Retinal pigment epithelial cell (primary cell): ENCODE data around the gene SMARCA2.
A peak's percentile ranks its signal among the peaks of the same experiment; 100 is the strongest.

ENCODE experiments used
- DNase-seq: peaks from one replicate; pipeline ENCODE4 v3.0.0-alpha.2; 2010; ENCODE audit warnings: low read depth
- H3K4me3 ChIP-seq: 2 replicates; pipeline ENCODE4 v1.5.1; 2011; ENCODE audit warnings: mild to moderate bottlenecking, low read length, control low read depth, moderate library complexity
- TF ChIP-seq, protein P1 (sequence below): conservative IDR thresholded peaks from 2 replicates; pipeline ENCODE4 v1.5.1; 2011; ENCODE audit warnings: low read depth, low read length, control low read depth, inconsistent platforms

The SMARCA2 gene

GRCh38 chr9:2018764-2019558 is 3.8 kb downstream of the SMARCA2 start:
- DNase-seq, result no peak
- H3K4me3 ChIP-seq, result peak overlapping the region; percentile 83
- TF ChIP-seq, protein P1, sequence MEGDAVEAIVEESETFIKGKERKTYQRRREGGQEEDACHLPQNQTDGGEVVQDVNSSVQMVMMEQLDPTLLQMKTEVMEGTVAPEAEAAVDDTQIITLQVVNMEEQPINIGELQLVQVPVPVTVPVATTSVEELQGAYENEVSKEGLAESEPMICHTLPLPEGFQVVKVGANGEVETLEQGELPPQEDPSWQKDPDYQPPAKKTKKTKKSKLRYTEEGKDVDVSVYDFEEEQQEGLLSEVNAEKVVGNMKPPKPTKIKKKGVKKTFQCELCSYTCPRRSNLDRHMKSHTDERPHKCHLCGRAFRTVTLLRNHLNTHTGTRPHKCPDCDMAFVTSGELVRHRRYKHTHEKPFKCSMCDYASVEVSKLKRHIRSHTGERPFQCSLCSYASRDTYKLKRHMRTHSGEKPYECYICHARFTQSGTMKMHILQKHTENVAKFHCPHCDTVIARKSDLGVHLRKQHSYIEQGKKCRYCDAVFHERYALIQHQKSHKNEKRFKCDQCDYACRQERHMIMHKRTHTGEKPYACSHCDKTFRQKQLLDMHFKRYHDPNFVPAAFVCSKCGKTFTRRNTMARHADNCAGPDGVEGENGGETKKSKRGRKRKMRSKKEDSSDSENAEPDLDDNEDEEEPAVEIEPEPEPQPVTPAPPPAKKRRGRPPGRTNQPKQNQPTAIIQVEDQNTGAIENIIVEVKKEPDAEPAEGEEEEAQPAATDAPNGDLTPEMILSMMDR, result no peak

DNA sequence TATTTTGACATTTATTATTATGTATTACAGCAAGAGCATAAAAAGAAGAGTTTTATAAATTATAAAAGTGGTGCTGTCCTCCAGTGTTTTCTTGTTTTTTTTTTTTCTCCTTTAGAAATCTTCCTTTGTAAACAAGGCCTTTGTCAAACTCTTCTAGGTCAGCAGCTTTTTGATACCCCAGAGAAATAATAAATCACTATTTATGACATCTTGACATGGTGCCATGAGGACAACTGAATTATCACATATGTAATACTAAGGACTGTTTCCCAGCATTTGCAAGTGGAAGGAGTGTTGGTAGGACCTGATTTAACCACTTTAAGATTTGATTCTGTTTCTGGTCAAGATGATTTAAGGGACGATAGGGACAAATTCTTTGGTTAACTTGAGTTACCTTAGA is 4.6 kb downstream of the SMARCA2 start:
- no peak overlapping the region for H3K4me3 ChIP-seq
- no peak for DNase-seq
- TF ChIP-seq, protein P1, result no peak

DNA sequence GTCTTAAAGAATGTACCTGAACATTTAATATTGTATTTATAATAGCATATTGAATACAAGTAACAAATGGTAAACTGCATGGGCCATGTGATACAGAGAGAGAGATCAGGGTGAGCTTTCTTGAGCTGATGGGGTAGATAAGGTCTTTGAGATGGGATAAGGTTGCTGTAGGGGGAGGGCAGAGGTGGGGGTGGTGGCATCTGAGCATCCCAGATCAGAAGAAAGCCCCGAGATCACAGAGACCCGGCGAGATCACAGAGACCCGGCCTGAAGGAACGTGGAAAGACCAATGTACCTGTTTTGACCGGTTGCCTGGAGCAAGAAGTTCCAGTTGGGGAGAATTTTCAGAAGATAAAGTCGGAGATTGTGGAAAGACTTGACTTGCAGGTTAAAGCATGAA is 6.6 kb downstream of the SMARCA2 start:
- DNase-seq, result no peak
- TF ChIP-seq, protein P1, result no peak
- H3K4me3 ChIP-seq, result no peak overlapping the region

GRCh38 chr9:2022560-2022959 is 7.4 kb downstream of the SMARCA2 start:
- no peak overlapping the region for H3K4me3 ChIP-seq
- TF ChIP-seq, protein P1, result no peak

GRCh38 chr9:2023042-2023441 is 7.9 kb downstream of the SMARCA2 start:
- no peak overlapping the region for H3K4me3 ChIP-seq
- no peak for DNase-seq
- TF ChIP-seq, protein P1, result no peak

More at GRCh38 chr9:2022560-2022959, 7.4 kb downstream of the SMARCA2 start:
- DNase-seq, result no peak

GRCh38 chr9:2023532-2023931 is 8.4 kb downstream of the SMARCA2 start:
- no peak overlapping the region for H3K4me3 ChIP-seq
- TF ChIP-seq, protein P1, result no peak
- no peak for DNase-seq
